B cell (primary cell): Measurements from ENCODE around the gene NXPE3. TPM values are rescaled to one million over a fixed set of nuclear protein-coding genes. Genes with fewer than 3 reads are reported as not detected.

Experiments used
- ATAC-seq: fragments of 200-7000 bp; cut with Tn5 transposase; one replicate; pipeline ENCODE4 v1.10.0; 2021; ENCODE audit warnings: low read depth, mild to moderate bottlenecking, moderate number of reproducible peaks, moderate library complexity
- CTCF ChIA-PET: fragments of 350-600 bp; sonication (Branson Sonifier 250); formaldehyde crosslinking; loops from one replicate; lab custom pipeline; 2021; ENCODE audit warnings: antibody characterized with exemption, inconsistent platforms; lab: Charles Lee
- POLR2A ChIA-PET: fragments of 350-600 bp; sonication (Branson Sonifier 250); formaldehyde crosslinking; loops from one replicate; lab custom pipeline; 2021; ENCODE audit warnings: antibody characterized with exemption; lab: Charles Lee
- DNase-seq: peaks from one replicate; pipeline ENCODE4 v3.0.0; 2013
- H2AFZ ChIP-seq: 2 replicates; pipeline ENCODE4 v1.6.1; 2012; ENCODE audit warnings: mild to moderate bottlenecking, low read depth, low read length; ENCODE audit not compliant: insufficient read depth, poor library complexity, severe bottlenecking
- H3K27ac ChIP-seq, 2 donors: 1 replicate in 1 of 2; 2 replicates in 1 of 2; pipeline ENCODE4 v1.5.1; 2012 to 2013; ENCODE audit warnings: low read length in 2 of 2, mild to moderate bottlenecking in 2 of 2, moderate library complexity in 1 of 2
- H3K27me3 ChIP-seq, 4 experiments: fragments of 200-600 bp in 1 of 4; sonication (generic) in 1 of 4; replicated peaks in 1 of 4; 1 replicate in 2 of 4; 2 replicates in 2 of 4; pipeline versions ENCODE4 v1.6.1 to v1.7.0; 2013 to 2016; ENCODE audit warnings: low read length in 3 of 4, mild to moderate bottlenecking in 2 of 4, mixed read lengths in 1 of 4, moderate library complexity in 1 of 4; ENCODE audit not compliant: insufficient read depth in 4 of 4, control insufficient read depth in 3 of 4; ENCODE audit errors: control extremely low read depth in 1 of 4
- H3K36me3 ChIP-seq, 2 experiments: replicated peaks in 1 of 2; 1 replicate in 1 of 2; 2 replicates in 1 of 2; pipeline versions ENCODE4 v1.6.1 to v1.7.1; 2013; ENCODE audit warnings: low read length in 1 of 2; ENCODE audit not compliant: insufficient read depth in 2 of 2, control insufficient read depth in 1 of 2; ENCODE audit errors: control extremely low read depth in 1 of 2, extremely low read depth in 1 of 2
- H3K4me1 ChIP-seq, 2 donors: fragments of 200-600 bp in 1 of 2; sonication (generic) in 1 of 2; 1 replicate in 1 of 2; 2 replicates in 1 of 2; pipeline versions ENCODE4 v1.5.1 to v1.6.1; 2013 to 2017; ENCODE audit warnings: low read length in 2 of 2; ENCODE audit not compliant: control insufficient read depth in 2 of 2, insufficient read depth in 2 of 2
- H3K4me2 ChIP-seq: replicated peaks from 2 replicates; pipeline ENCODE3; 2012; ENCODE audit warnings: mild to moderate bottlenecking, low read depth, low read length; ENCODE audit not compliant: poor library complexity, severe bottlenecking
- H3K4me3 ChIP-seq, 5 experiments: fragments of 200-600 bp in 1 of 5; sonication (generic) in 1 of 5; 1 replicate in 3 of 5; 2 replicates in 2 of 5; pipeline versions ENCODE4 v1.5.1 to v1.7.0; 2011 to 2016; ENCODE audit warnings: low read length in 4 of 5, mild to moderate bottlenecking in 4 of 5, low read depth in 2 of 5, control low read depth in 1 of 5, moderate library complexity in 1 of 5; ENCODE audit not compliant: insufficient read depth in 1 of 5; ENCODE audit errors: control extremely low read depth in 1 of 5, extremely low read depth in 1 of 5
- H3K79me2 ChIP-seq: fragments of 200-600 bp; sonication (generic); one replicate; pipeline ENCODE4 v1.6.0; 2016; ENCODE audit warnings: low read length; ENCODE audit not compliant: control insufficient read depth, insufficient read depth
- H3K9ac ChIP-seq: fragments of 200-600 bp; sonication (generic); 2 replicates; pipeline ENCODE4 v1.6.1; 2017; ENCODE audit warnings: mild to moderate bottlenecking, low read length, moderate library complexity
- H3K9me3 ChIP-seq, 3 donors: one replicate each; pipeline versions ENCODE4 v1.6.1 to v1.7.1; 2013; ENCODE audit warnings: low read length in 2 of 3; ENCODE audit not compliant: control insufficient read depth in 2 of 3, insufficient read depth in 1 of 3; ENCODE audit errors: control extremely low read depth in 1 of 3
- H4K20me1 ChIP-seq: 2 replicates; pipeline ENCODE4 v1.6.0; 2012; ENCODE audit warnings: mild to moderate bottlenecking, low read length; ENCODE audit not compliant: insufficient read depth, control insufficient read depth, poor library complexity, severe bottlenecking
- H3K27ac Mint-ChIP-seq: one replicate; pipeline ENCODE4 v1.8.0; 2021; ENCODE audit warnings: mixed read lengths
- H3K27me3 Mint-ChIP-seq: one replicate; pipeline ENCODE4 v1.8.0; 2021; ENCODE audit warnings: mixed read lengths
- H3K4me1 Mint-ChIP-seq: one replicate; pipeline ENCODE4 v1.8.0; 2021; ENCODE audit warnings: mixed read lengths
- H3K4me3 Mint-ChIP-seq: one replicate; pipeline ENCODE4 v1.8.0; 2021; ENCODE audit warnings: mixed read lengths
- H3K9me3 Mint-ChIP-seq: one replicate; pipeline ENCODE4 v1.8.0; 2022; ENCODE audit warnings: mixed read lengths; ENCODE audit not compliant: insufficient read depth
- EZH2 ChIP-seq: IDR thresholded peaks from 2 replicates; pipeline ENCODE4 v1.6.1; 2012; ENCODE audit warnings: borderline replicate concordance, low read depth, mild to moderate bottlenecking, moderate library complexity, low read length; ENCODE audit not compliant: insufficient read depth, poor library complexity, severe bottlenecking
- WGBS: methylation state at CpG from one replicate; pipeline ENCODE4 v1.1.5; 2013; ENCODE audit warnings: missing lambda C conversion rate; ENCODE audit not compliant: insufficient coverage; 5-methylcytosine and 5-hydroxymethylcytosine counted together
- intact Hi-C: fragments of 100-400 bp; cut with micrococcal nuclease; formaldehyde crosslinking; loops from one replicate; pipeline ENCODE4 v1.10.0; 2022
- polyA plus RNA-seq: library from polyadenylated mRNA; depleted of rRNA; stranded (reverse); fragments of >200 nt; gene quantifications from 2 replicates; pipeline ENCODE4 v1.2.3, GENCODE V29; 2012
- total RNA-seq, 2 donors: library from RNA; stranded (reverse); fragments of 120-200 nt in 1 of 2; gene quantifications; 1 replicate in 1 of 2; 2 replicates in 1 of 2; pipeline versions ENCODE4 v1.2.3 to v1.2.4, GENCODE V29; 2013 to 2022
- TF ChIP-seq, protein P1 (sequence below): fragments of 200-600 bp; IDR thresholded peaks from one replicate; pipeline ENCODE4 v1.8.0; 2022; ENCODE audit warnings: antibody characterized with exemption, mild to moderate bottlenecking

NXPE3 gene
- total and polyA plus RNA-seq, 2 donors (not counting 1 experiment from before 2014, with no cell fraction given) = 15.4 to 19.7 TPM

DNA sequence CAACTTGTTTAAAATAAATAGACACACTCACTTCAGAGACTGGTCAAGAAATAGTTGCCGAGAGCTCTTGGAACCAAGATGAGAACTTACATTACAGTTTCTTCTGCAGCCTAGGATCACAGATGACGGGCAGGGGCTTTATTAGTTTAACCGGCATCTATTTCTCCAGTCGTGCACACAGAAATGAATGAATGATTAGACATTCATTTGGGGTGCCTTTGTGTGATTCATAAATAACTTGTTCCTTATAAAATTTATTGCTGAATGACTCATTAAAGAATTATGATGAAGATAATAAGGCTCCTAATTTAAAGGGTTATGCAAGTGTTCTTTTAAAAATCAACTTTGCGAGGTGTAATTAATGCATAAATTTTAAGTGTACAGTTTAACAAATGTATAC, 91.1 kb downstream of the NXPE3 start:
- H3K27ac ChIP-seq = no peak overlapping the region
- TF ChIP-seq, protein P1, sequence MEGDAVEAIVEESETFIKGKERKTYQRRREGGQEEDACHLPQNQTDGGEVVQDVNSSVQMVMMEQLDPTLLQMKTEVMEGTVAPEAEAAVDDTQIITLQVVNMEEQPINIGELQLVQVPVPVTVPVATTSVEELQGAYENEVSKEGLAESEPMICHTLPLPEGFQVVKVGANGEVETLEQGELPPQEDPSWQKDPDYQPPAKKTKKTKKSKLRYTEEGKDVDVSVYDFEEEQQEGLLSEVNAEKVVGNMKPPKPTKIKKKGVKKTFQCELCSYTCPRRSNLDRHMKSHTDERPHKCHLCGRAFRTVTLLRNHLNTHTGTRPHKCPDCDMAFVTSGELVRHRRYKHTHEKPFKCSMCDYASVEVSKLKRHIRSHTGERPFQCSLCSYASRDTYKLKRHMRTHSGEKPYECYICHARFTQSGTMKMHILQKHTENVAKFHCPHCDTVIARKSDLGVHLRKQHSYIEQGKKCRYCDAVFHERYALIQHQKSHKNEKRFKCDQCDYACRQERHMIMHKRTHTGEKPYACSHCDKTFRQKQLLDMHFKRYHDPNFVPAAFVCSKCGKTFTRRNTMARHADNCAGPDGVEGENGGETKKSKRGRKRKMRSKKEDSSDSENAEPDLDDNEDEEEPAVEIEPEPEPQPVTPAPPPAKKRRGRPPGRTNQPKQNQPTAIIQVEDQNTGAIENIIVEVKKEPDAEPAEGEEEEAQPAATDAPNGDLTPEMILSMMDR = no peak
- TF ChIP-seq EZH2 = no peak
- Mint-ChIP-seq H3K27ac (no peak overlapping the region), H3K27me3 (no peaks in the 10 kb centered on the region), H3K9me3 (no peaks in the 10 kb centered on the region), H3K4me3 (no peak overlapping the region), H3K4me1 (peaks cover 23% of the 10 kb centered on the region)
- H3K36me3 ChIP-seq = no peaks in the 10 kb centered on the region
- ATAC-seq = no peak
- no peak overlapping the region for H3K4me2 ChIP-seq
- ChIA-PET POLR2A (interaction anchor here (0.7 kb wide), 1 partner anchor 19 kb away, joined by 5 read pairs; no protein-coding TSS in a partner anchor), CTCF (interaction anchor here (1.2 kb wide), 1 partner anchor 355 kb away, joined by 10 read pairs; no protein-coding TSS in a partner anchor)
- H3K4me3 ChIP-seq = no peak overlapping the region
- 89% methylated on average over 1 of the region's 5 CpGs for WGBS
- intact Hi-C loops = no loop called here
- H3K79me2 ChIP-seq = no peaks in the 10 kb centered on the region
- DNase-seq = no peak
- H3K4me1 ChIP-seq = peaks cover 13 to 15% of the 10 kb centered on the region in 2 donors
- no peaks in the 10 kb centered on the region for H3K27me3 ChIP-seq
- no peak overlapping the region for H2AFZ ChIP-seq
- no peaks in the 10 kb centered on the region for H4K20me1 ChIP-seq
- no peak overlapping the region for H3K9ac ChIP-seq
- H3K9me3 ChIP-seq = peaks cover 0 to 6% (median 1%) of the 10 kb centered on the region in 3 donors

DNA sequence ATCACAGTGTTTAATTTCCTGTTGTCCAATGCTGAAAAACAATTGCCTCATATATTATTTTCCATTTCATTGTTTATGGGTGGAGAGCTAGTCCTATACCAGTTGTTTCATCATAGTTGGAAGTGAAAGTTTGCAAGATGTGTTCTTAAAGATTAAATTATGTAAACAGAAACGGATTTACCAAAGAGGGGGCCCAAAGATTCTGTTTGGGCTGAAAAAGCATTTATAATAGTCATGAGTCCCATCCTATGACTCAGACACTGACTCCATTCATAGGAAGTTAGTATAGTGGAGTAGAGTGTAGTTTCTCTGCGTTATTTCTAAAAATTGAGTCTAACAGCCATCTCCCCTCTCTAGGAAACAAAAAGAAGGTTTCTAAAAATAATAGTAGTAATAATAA, 94.6 kb downstream of the NXPE3 start:
- Mint-ChIP-seq H3K27ac (no peak overlapping the region), H3K4me1 (peaks cover 20% of the 10 kb centered on the region), H3K4me3 (no peak overlapping the region), H3K27me3 (no peaks in the 10 kb centered on the region), H3K9me3 (no peaks in the 10 kb centered on the region)
- WGBS = no CpG with 5 or more reads among the region's 2 CpGs
- Histone ChIP-seq H3K4me2 (no peak overlapping the region), H3K27me3 (no peaks in the 10 kb centered on the region), H3K27ac (no peak overlapping the region), H3K4me3 (no peak overlapping the region), H3K4me1 (peaks cover 11 to 15% of the 10 kb centered on the region in 2 donors), H3K9me3 (peaks cover 0 to 6% (median 1%) of the 10 kb centered on the region in 3 donors), H2AFZ (no peak overlapping the region), H3K79me2 (no peaks in the 10 kb centered on the region), H3K9ac (no peak overlapping the region), H3K36me3 (no peaks in the 10 kb centered on the region), H4K20me1 (no peaks in the 10 kb centered on the region)
- TF ChIP-seq EZH2 = no peak
- TF ChIP-seq, protein P1 = no peak
- DNase-seq (no peak), ATAC-seq (no peak)
- ChIA-PET CTCF (no interaction called here), POLR2A (no interaction called here)
- intact Hi-C loops = no loop called here
